GM19240 (cell line): ENCODE measurements around the gene CRYGC.

ENCODE experiments used
- DNase-seq: peaks from one replicate; pipeline ENCODE4 v3.0.0; 2011; ENCODE audit warnings: low spot score; ENCODE audit not compliant: insufficient read length

The CRYGC gene

DNA sequence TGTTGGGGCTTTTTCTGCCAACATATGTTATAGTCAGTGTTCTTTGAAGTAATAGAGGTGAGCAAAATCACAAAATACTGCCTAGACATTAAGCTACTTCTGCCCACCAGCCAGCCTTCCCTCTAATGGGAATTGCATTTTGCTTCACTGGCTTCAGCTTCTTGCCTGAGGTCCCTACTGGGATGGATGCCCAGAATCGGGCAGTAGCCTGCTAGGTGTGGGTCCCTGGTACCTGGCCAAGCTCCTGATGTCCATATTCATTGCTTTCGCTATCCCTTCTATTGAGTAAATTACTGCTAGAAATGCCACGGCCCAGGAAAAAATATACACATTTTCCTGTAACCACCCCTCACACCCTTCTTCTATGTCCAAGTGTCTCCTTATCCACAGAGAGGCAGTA, 32.3 kb downstream of the CRYGC start:
- DNase-seq: no peak

DNA sequence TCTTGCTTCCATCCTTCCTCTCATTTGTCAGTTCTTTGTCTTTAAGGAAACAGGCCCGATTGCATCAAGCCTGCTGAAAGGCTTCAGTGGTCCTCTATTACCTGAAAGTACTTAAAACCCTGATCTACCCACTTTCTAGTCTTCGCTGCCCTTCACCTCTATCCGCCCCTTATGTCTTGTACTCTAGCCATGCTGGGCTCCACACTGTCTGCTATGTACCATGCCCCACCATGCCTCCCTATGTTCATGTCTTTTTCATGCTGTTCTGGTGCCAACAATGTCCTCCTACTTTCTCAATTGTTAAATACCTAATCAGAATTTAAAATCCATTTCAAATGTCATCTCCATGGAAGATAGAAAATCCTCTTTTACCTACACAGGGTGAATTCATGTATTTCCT, 33.5 kb downstream of the CRYGC start:
- no peak for DNase-seq

DNA sequence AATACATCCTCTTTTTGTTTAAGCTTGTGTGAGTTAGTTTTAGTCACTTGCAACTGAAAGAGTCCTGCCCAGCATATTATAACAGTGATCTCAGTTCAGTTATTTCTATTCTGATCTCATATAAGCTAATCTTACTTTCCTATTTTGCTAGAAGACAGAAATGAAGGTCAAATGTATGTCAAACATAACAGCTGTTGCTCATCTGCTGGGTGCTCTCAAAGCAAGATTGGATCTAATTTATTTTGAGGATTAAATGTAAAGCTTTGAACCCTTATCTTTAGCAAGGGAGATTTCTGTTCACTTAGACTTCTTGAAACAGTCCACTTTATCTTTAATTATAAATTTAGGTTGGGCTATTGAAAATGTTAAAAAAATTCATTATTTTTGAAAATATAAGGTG, 36.5 kb downstream of the CRYGC start:
- no peak for DNase-seq

DNA sequence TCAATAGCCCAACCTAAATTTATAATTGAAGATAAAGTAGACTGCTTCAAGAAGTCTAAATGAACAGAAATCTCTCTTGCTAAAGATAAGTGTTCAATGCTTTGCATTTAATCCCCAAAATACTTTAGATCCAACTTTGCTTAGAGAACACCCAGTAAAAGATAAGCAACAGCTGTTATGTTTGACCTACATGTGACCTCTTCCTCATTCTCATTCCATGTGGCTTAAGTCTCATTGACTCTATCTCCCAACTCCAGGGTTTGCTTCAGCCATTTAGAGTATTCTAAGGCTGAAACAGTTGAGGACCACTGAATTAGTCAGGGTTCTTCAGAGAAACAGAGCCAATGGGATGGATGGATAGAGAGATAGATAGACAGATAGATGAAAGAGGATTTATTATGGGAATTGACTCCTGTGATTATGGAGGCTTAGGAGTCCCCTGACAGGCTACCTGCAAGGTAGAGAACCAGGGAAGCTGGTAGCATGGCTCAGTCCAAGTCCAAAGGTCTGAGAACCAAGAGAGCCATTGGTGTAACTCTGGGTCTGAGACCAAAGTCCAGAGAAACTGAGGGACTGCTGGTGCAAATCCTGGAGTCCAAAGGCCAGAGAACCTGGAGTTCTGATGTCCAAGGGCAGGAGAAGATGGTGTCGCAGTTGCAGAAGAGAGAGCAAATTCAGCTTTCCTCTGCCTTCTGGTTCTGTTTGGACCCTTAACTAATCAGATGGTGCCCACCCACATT, 37.4 kb downstream of the CRYGC start:
- no peak for DNase-seq

DNA sequence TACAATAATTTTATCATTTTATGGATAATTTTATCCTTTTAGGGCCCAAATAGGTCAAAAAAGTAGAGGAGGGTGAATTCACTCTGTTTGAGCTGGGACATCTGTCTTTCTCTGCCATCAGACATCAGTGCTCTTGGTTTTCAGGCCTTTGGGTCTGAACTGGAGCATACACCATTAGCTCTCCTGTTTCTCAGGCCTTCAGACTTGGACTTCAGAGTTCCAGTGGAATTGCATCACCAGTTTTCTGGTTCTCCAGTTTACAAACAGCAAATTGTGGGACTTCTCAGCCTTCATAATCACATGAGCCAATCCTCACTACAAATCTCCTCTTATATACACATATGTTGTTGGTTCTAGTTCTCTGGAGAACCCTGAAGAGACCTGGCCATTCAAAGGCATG, 39.2 kb downstream of the CRYGC start:
- DNase-seq: no peak

DNA sequence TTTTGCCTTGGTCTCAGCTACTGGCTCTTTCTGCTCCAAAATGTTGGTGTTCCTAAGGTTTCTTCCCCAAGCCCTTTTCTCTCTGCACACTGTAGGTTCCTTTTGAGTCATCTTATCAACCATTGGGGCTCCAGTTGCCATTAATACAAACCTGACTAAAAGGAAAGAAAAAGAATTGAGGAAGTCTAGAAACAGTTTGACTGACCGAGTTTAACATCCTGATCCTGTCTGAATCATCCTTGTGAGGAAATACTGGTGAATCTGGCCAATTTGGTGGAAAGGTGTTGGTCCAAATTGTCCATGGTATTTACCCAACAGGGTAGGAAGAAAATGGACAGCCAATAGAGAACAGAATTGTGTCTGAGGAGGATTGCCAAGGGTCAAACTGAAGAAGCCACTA, 43.6 kb downstream of the CRYGC start:
- DNase-seq: no peak

DNA sequence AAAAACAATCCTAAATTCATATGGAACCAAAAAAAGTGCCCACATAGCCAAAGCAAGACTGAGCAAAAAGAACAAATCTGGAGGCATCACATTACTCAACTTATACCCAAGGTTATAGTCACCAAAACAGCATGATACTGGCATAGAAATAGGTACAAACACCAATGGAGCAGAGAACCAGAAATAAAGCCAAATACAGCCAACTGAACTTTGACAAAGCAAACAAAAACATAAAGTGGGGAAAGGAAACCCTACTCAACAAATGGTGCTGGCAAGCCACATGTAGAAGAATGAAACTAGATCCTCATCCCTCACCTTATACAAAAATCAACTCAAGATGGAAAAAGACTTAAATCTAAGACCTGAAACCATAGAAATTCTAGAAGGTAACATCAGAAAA, 45.8 kb downstream of the CRYGC start:
- no peak for DNase-seq
